ENCODE results near the gene CPEB4.

The CPEB4 gene

GRCh38 chr5:173862047-173862477 is 26.1 kb upstream of the CPEB4 start:
- TF ChIP-seq CTCF (IDR thresholded peaks at IDR 0.05), result no peak
- no peak for TF ChIP-seq ZFX (IDR thresholded peaks at IDR 0.05; ENCODE audit: borderline replicate concordance)
- H3K27ac ChIP-seq, result no peak overlapping the region

- TF ChIP-seq CTCF (IDR thresholded peaks at IDR 0.05), result no peak
- TF ChIP-seq ZFX (IDR thresholded peaks at IDR 0.05; ENCODE audit: borderline replicate concordance), result no peak
- H3K27ac ChIP-seq, result no peak overlapping the region
Measured at GRCh38 chr5:173863359-173863758, 24.8 kb upstream of the CPEB4 start.

- H3K27ac ChIP-seq, result no peak overlapping the region
- no peak for TF ChIP-seq ZFX (IDR thresholded peaks at IDR 0.05; ENCODE audit: borderline replicate concordance)
- TF ChIP-seq CTCF (IDR thresholded peaks at IDR 0.05), result no peak
Measured at GRCh38 chr5:173864126-173865050, 23.8 kb upstream of the CPEB4 start.

GRCh38 chr5:173866243-173866857 is 21.8 kb upstream of the CPEB4 start:
- no peak for TF ChIP-seq CTCF (IDR thresholded peaks at IDR 0.05)
- no peak for TF ChIP-seq ZFX (IDR thresholded peaks at IDR 0.05; ENCODE audit: borderline replicate concordance)
- H3K27ac ChIP-seq, result no peak overlapping the region

- H3K27ac ChIP-seq, result no peak overlapping the region
- TF ChIP-seq ZFX (IDR thresholded peaks at IDR 0.05; ENCODE audit: borderline replicate concordance), result no peak
- no peak for TF ChIP-seq CTCF (IDR thresholded peaks at IDR 0.05)
Measured at GRCh38 chr5:173866858-173867679, 21.1 kb upstream of the CPEB4 start.

- no peak overlapping the region for H3K27ac ChIP-seq
- TF ChIP-seq ZFX (IDR thresholded peaks at IDR 0.05; ENCODE audit: borderline replicate concordance) (no peak), CTCF (IDR thresholded peaks at IDR 0.05) (no peak)
Measured at GRCh38 chr5:173868096-173868880, 19.9 kb upstream of the CPEB4 start.
